Measurements from ENCODE around the gene SOD1.

Gene SOD1

DNA sequence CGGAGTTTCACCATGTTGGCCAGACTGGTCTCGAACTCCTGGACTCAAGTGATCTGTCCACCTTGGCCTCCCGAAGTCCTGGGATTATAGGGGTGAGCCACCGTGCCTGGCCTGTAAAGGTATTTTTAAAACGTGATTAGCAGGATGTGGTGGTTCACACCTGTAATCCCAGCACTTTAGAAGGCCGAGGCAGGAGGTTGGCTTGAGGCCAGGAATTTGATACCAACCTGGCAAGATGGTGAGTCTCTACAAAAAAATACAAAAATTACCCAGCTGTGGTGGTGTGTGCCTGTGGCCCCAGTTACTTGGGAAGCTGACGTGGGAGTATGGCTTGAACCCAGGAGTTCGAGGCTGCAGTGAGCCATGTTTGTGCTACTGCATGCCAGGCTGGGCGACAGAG is 43.3 kb upstream of the SOD1 start:
- H4K12ac ChIP-seq (ENCODE audit: low read depth, low read length) = no peak overlapping the region
- H3K27ac ChIP-seq (ENCODE audit: low read depth, low read length) = no peak overlapping the region
- no peak overlapping the region for H4K8ac ChIP-seq (ENCODE audit: low read depth, low read length)
- no peak overlapping the region for H3K23ac ChIP-seq (ENCODE audit: low read length)
- H2BK120ac ChIP-seq (ENCODE audit: insufficient read depth, low read length, poor library complexity) = no peak overlapping the region
- no peak overlapping the region for H2BK5ac ChIP-seq (ENCODE audit: low read depth, low read length, poor library complexity)
- no peaks in the 10 kb centered on the region for H3K9me3 ChIP-seq (ENCODE audit: insufficient read depth, low read depth, low read length)
- no peak overlapping the region for H4K91ac ChIP-seq (ENCODE audit: low read depth, low read length)
- no peaks in the 10 kb centered on the region for H3K36me3 ChIP-seq (ENCODE audit: control insufficient read depth in 1 of 2, insufficient read depth in 2 of 2, low read length in 2 of 2)
- H3K4me2 ChIP-seq (ENCODE audit: low read length) = no peak overlapping the region
- no peaks in the 10 kb centered on the region for H3K79me1 ChIP-seq (ENCODE audit: low read length)
- no peak overlapping the region for H3K4me3 ChIP-seq (ENCODE audit: low read depth, low read length)
- WGBS (ENCODE audit: extremely low coverage, insufficient coverage, insufficient read length) = no CpG with 5 or more reads among the region's 9 CpGs
- H3K4me1 ChIP-seq (ENCODE audit: control insufficient read depth in 1 of 2, insufficient read depth in 2 of 2, low read length in 2 of 2) = peaks cover 0 to 2% of the 10 kb centered on the region in 2 experiments
- no peak overlapping the region for H2AFZ ChIP-seq (ENCODE audit: insufficient read depth, low read length, poor library complexity)
- no peak overlapping the region for H3K18ac ChIP-seq (ENCODE audit: low read length)
- no peaks in the 10 kb centered on the region for H3K27me3 ChIP-seq (ENCODE audit: insufficient read depth, low read length)
- H3K14ac ChIP-seq (ENCODE audit: low read length) = no peak overlapping the region
- no peak overlapping the region for H3K4ac ChIP-seq (ENCODE audit: low read depth, low read length)
- H2BK12ac ChIP-seq (ENCODE audit: low read length) = no peak overlapping the region
- H3K79me2 ChIP-seq (ENCODE audit: control insufficient read depth, insufficient read depth, low read length, poor library complexity) = no peaks in the 10 kb centered on the region
- no peak for DNase-seq
- H2AK5ac ChIP-seq (ENCODE audit: low read length) = no peak overlapping the region
- H3K9ac ChIP-seq (ENCODE audit: low read length) = no peak overlapping the region

DNA sequence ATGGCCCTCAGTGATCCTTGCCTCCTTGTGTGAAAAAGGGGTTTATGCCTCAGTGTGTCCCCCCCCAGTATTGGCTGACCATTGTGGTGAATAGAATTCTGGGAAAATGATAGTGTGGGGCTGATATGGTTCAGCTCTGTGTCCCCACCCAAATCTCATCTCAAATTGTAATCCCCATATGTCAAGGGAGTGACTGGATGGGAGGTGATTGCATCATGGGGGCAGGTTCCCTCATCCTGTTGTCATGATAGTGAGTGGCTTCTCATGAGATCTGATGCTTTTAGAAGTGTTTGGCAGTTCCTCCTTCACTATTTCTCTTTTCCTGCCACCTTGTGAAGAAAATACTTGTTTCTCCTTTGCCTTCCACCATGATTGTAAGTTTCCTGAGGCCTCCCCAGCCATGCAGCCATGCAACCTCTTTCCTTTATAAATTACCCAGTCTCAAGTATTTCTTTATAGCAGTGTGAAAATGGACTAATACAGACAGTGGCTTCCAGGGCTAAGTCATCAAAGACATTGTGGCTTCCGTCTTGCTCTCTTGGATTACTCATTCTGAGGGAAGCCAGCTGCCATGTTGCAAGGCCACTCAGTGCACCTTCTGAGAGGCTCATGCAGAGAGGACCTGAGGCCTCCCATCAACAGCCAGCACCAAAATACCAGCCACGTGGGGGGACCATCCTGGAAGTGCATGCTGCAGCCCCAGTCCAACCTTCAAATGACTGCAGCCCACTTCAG is 40.6 kb upstream of the SOD1 start:
- H2BK5ac ChIP-seq (ENCODE audit: low read depth, low read length, poor library complexity) = no peak overlapping the region
- no peaks in the 10 kb centered on the region for H3K27me3 ChIP-seq (ENCODE audit: insufficient read depth, low read length)

DNA sequence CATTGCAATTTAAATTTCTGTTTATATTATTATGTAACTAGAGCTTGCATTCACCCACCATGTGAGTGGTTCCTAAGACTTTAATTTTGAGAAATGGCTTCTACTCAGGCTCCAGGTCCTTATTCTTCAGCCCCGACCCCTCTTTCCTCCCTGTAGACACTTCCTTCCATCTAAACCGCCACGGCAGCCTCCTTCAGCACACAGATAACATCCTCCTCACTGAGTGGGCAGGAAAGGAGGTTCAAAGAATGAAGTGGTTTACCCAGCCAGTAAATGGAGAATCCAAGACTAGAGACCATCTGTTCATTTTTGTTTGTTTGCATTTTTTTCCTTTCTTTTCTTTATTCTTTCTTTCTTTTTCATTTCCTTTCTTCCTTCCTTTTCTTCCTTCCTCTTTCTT is 37.1 kb upstream of the SOD1 start:
- no peaks in the 10 kb centered on the region for H3K79me1 ChIP-seq (ENCODE audit: low read length)
- no peak overlapping the region for H2BK5ac ChIP-seq (ENCODE audit: low read depth, low read length, poor library complexity)
- H2AK5ac ChIP-seq (ENCODE audit: low read length) = no peak overlapping the region
- H3K4ac ChIP-seq (ENCODE audit: low read depth, low read length) = no peak overlapping the region
- H3K18ac ChIP-seq (ENCODE audit: low read length) = no peak overlapping the region
- no peak overlapping the region for H3K9ac ChIP-seq (ENCODE audit: low read length)
- no peak overlapping the region for H3K27ac ChIP-seq (ENCODE audit: low read depth, low read length)
- H4K8ac ChIP-seq (ENCODE audit: low read depth, low read length) = no peak overlapping the region
- no peak overlapping the region for H3K4me2 ChIP-seq (ENCODE audit: low read length)
- H4K12ac ChIP-seq (ENCODE audit: low read depth, low read length) = no peak overlapping the region
- H2BK120ac ChIP-seq (ENCODE audit: insufficient read depth, low read length, poor library complexity) = no peak overlapping the region
- no peak overlapping the region for H2AFZ ChIP-seq (ENCODE audit: insufficient read depth, low read length, poor library complexity)
- no peak overlapping the region for H3K23ac ChIP-seq (ENCODE audit: low read length)
- no peaks in the 10 kb centered on the region for H3K79me2 ChIP-seq (ENCODE audit: control insufficient read depth, insufficient read depth, low read length, poor library complexity)
- H3K14ac ChIP-seq (ENCODE audit: low read length) = no peak overlapping the region
- H2BK12ac ChIP-seq (ENCODE audit: low read length) = no peak overlapping the region
- H3K36me3 ChIP-seq (ENCODE audit: control insufficient read depth in 1 of 2, insufficient read depth in 2 of 2, low read length in 2 of 2) = no peaks in the 10 kb centered on the region
- peaks cover 2% of the 10 kb centered on the region for H3K9me3 ChIP-seq (ENCODE audit: insufficient read depth, low read depth, low read length)
- H4K91ac ChIP-seq (ENCODE audit: low read depth, low read length) = no peak overlapping the region
- no peak for DNase-seq
- H3K27me3 ChIP-seq (ENCODE audit: insufficient read depth, low read length) = no peaks in the 10 kb centered on the region
- WGBS (ENCODE audit: extremely low coverage, insufficient coverage, insufficient read length) = no CpG with 5 or more reads among the region's 3 CpGs
- H3K4me1 ChIP-seq (ENCODE audit: control insufficient read depth in 1 of 2, insufficient read depth in 2 of 2, low read length in 2 of 2) = no peaks in the 10 kb centered on the region
- no peak overlapping the region for H3K4me3 ChIP-seq (ENCODE audit: low read depth, low read length)

More for the DNA sequence above, 40.6 kb upstream of the SOD1 start:
- no peak overlapping the region for H2AFZ ChIP-seq (ENCODE audit: insufficient read depth, low read length, poor library complexity)
- no peaks in the 10 kb centered on the region for H3K79me1 ChIP-seq (ENCODE audit: low read length)
- no peak overlapping the region for H3K9ac ChIP-seq (ENCODE audit: low read length)
- H3K79me2 ChIP-seq (ENCODE audit: control insufficient read depth, insufficient read depth, low read length, poor library complexity) = no peaks in the 10 kb centered on the region
- no peak overlapping the region for H4K12ac ChIP-seq (ENCODE audit: low read depth, low read length)
- H3K27ac ChIP-seq (ENCODE audit: low read depth, low read length) = no peak overlapping the region
- no peak overlapping the region for H3K23ac ChIP-seq (ENCODE audit: low read length)
- H2AK5ac ChIP-seq (ENCODE audit: low read length) = no peak overlapping the region
- H3K4me3 ChIP-seq (ENCODE audit: low read depth, low read length) = no peak overlapping the region
- H3K18ac ChIP-seq (ENCODE audit: low read length) = no peak overlapping the region
- H4K8ac ChIP-seq (ENCODE audit: low read depth, low read length) = no peak overlapping the region
- H4K91ac ChIP-seq (ENCODE audit: low read depth, low read length) = no peak overlapping the region
- H2BK120ac ChIP-seq (ENCODE audit: insufficient read depth, low read length, poor library complexity) = no peak overlapping the region
- H3K4me1 ChIP-seq (ENCODE audit: control insufficient read depth in 1 of 2, insufficient read depth in 2 of 2, low read length in 2 of 2) = no peaks in the 10 kb centered on the region
- DNase-seq = no peak
- no peak overlapping the region for H3K4me2 ChIP-seq (ENCODE audit: low read length)
- no peak overlapping the region for H3K4ac ChIP-seq (ENCODE audit: low read depth, low read length)
- H3K14ac ChIP-seq (ENCODE audit: low read length) = no peak overlapping the region
- no peaks in the 10 kb centered on the region for H3K9me3 ChIP-seq (ENCODE audit: insufficient read depth, low read depth, low read length)
- H2BK12ac ChIP-seq (ENCODE audit: low read length) = no peak overlapping the region
- no peaks in the 10 kb centered on the region for H3K36me3 ChIP-seq (ENCODE audit: control insufficient read depth in 1 of 2, insufficient read depth in 2 of 2, low read length in 2 of 2)
- WGBS (ENCODE audit: extremely low coverage, insufficient coverage, insufficient read length) = no CpG with 5 or more reads among the region's 2 CpGs

DNA sequence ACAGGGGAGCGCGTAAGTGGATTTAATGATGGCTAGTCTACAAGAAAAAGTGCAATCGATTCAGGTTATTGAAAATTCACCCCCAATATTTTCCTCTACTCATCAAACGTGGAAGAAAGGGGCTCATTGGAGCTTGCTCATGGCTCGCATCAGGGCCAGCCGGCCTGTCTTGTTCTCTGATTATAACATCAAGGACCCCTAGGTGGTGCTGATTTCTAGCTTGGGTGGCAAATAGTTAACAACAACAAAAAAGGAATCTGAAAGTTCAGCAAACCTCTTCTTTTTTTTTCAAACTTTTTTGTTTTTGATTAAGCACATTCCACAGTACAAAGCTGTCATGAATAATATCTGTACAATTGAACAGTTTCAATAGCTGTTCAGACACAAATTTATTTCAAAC is 35.8 kb upstream of the SOD1 start:
- no peak overlapping the region for H4K91ac ChIP-seq (ENCODE audit: low read depth, low read length)
- H3K27ac ChIP-seq (ENCODE audit: low read depth, low read length) = no peak overlapping the region
- H3K27me3 ChIP-seq (ENCODE audit: insufficient read depth, low read length) = no peaks in the 10 kb centered on the region
- no peaks in the 10 kb centered on the region for H3K36me3 ChIP-seq (ENCODE audit: control insufficient read depth in 1 of 2, insufficient read depth in 2 of 2, low read length in 2 of 2)
- H2BK12ac ChIP-seq (ENCODE audit: low read length) = no peak overlapping the region
- no peak overlapping the region for H3K23ac ChIP-seq (ENCODE audit: low read length)
- no peak overlapping the region for H4K8ac ChIP-seq (ENCODE audit: low read depth, low read length)
- H2BK5ac ChIP-seq (ENCODE audit: low read depth, low read length, poor library complexity) = no peak overlapping the region
- no peak overlapping the region for H3K4me2 ChIP-seq (ENCODE audit: low read length)
- H4K12ac ChIP-seq (ENCODE audit: low read depth, low read length) = no peak overlapping the region
- H3K79me1 ChIP-seq (ENCODE audit: low read length) = no peaks in the 10 kb centered on the region
- no peak overlapping the region for H2AK5ac ChIP-seq (ENCODE audit: low read length)
- H3K4ac ChIP-seq (ENCODE audit: low read depth, low read length) = no peak overlapping the region
- no peak overlapping the region for H3K9ac ChIP-seq (ENCODE audit: low read length)
- H3K9me3 ChIP-seq (ENCODE audit: insufficient read depth, low read depth, low read length) = peaks cover 4% of the 10 kb centered on the region
- no peak overlapping the region for H2AFZ ChIP-seq (ENCODE audit: insufficient read depth, low read length, poor library complexity)
- no peak overlapping the region for H2BK120ac ChIP-seq (ENCODE audit: insufficient read depth, low read length, poor library complexity)
- no peak for DNase-seq
- H3K4me3 ChIP-seq (ENCODE audit: low read depth, low read length) = no peak overlapping the region
- no peaks in the 10 kb centered on the region for H3K79me2 ChIP-seq (ENCODE audit: control insufficient read depth, insufficient read depth, low read length, poor library complexity)
- no peak overlapping the region for H3K18ac ChIP-seq (ENCODE audit: low read length)
- no peak overlapping the region for H3K14ac ChIP-seq (ENCODE audit: low read length)
- WGBS (ENCODE audit: extremely low coverage, insufficient coverage, insufficient read length) = no CpG with 5 or more reads among the region's 6 CpGs
- no peaks in the 10 kb centered on the region for H3K4me1 ChIP-seq (ENCODE audit: control insufficient read depth in 1 of 2, insufficient read depth in 2 of 2, low read length in 2 of 2)
